PFSK-1 (cell line): ENCODE measurements around the gene TNS3.

ENCODE experiments used
- FOXP2 ChIP-seq: optimal IDR thresholded peaks from 2 replicates; pipeline ENCODE3; 2011; ENCODE audit warnings: borderline replicate concordance, control low read depth, inconsistent platforms; ENCODE audit not compliant: insufficient read depth; ENCODE audit errors: extremely low read length, extremely low read depth
- POLR2AphosphoS5 ChIP-seq: IDR thresholded peaks from 2 replicates; pipeline ENCODE4 v1.6.1; 2012; ENCODE audit warnings: low read depth, mild to moderate bottlenecking, control low read depth, low read length, moderate library complexity
- SIN3A ChIP-seq: IDR thresholded peaks from 2 replicates; pipeline ENCODE4 v1.6.1; 2012; ENCODE audit warnings: mild to moderate bottlenecking, low read length, moderate library complexity, borderline replicate concordance; ENCODE audit not compliant: insufficient read depth
- TAF1 ChIP-seq: IDR thresholded peaks from 2 replicates; pipeline ENCODE4 v1.6.1; 2012; ENCODE audit warnings: low read length, control low read depth, borderline replicate concordance; ENCODE audit not compliant: insufficient read depth
- TF ChIP-seq, protein P1 (sequence below), 2 experiments: IDR thresholded peaks; 2 replicates each; pipeline versions ENCODE4 v1.6.1 to v1.8.0; 2011 to 2012; ENCODE audit warnings: low read depth in 2 of 2, low read length in 2 of 2, control low read depth in 1 of 2, inconsistent platforms in 1 of 2, mild to moderate bottlenecking in 1 of 2, moderate library complexity in 1 of 2; ENCODE audit not compliant: insufficient read depth in 1 of 2

TNS3 gene

DNA sequence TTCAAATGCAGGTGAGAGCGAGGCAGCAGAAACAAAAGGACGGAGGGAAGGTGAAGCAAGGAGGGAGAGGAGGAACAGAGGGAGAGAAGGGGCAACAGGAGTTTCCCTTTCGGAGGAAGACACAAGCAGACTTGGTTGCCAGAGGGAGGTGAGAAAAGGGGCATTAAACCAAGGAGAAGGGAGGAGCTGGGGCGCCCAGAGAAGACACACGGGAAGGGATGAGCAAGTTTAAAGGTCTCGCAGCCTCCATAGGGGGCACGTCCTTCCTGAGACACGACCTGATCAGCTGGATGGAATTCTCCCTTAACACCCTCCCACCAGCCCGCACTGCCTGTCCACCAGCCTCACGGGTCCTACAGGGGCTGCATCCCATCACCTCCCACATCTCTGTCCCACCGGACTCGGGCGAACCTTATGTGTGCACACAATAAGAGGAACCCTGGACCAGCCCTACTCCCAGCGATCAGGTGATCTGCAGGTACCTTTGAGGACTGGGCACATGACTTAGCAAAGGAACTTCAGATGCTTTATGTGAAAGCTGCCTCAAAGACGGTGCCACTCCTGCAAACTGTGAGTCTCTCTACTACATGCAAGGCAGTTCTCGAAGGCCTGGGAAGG lies 251.2 kb downstream of the TNS3 start:
- TF ChIP-seq POLR2AphosphoS5 (no peak), TAF1 (no peak), SIN3A (no peak), FOXP2 (no peak)
- TF ChIP-seq, protein P1, sequence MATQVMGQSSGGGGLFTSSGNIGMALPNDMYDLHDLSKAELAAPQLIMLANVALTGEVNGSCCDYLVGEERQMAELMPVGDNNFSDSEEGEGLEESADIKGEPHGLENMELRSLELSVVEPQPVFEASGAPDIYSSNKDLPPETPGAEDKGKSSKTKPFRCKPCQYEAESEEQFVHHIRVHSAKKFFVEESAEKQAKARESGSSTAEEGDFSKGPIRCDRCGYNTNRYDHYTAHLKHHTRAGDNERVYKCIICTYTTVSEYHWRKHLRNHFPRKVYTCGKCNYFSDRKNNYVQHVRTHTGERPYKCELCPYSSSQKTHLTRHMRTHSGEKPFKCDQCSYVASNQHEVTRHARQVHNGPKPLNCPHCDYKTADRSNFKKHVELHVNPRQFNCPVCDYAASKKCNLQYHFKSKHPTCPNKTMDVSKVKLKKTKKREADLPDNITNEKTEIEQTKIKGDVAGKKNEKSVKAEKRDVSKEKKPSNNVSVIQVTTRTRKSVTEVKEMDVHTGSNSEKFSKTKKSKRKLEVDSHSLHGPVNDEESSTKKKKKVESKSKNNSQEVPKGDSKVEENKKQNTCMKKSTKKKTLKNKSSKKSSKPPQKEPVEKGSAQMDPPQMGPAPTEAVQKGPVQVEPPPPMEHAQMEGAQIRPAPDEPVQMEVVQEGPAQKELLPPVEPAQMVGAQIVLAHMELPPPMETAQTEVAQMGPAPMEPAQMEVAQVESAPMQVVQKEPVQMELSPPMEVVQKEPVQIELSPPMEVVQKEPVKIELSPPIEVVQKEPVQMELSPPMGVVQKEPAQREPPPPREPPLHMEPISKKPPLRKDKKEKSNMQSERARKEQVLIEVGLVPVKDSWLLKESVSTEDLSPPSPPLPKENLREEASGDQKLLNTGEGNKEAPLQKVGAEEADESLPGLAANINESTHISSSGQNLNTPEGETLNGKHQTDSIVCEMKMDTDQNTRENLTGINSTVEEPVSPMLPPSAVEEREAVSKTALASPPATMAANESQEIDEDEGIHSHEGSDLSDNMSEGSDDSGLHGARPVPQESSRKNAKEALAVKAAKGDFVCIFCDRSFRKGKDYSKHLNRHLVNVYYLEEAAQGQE (IDR thresholded peaks at IDR 0.05; ENCODE audit: insufficient read depth in 1 of 2, low read depth in 2 of 2, low read length in 2 of 2) = no peak

DNA sequence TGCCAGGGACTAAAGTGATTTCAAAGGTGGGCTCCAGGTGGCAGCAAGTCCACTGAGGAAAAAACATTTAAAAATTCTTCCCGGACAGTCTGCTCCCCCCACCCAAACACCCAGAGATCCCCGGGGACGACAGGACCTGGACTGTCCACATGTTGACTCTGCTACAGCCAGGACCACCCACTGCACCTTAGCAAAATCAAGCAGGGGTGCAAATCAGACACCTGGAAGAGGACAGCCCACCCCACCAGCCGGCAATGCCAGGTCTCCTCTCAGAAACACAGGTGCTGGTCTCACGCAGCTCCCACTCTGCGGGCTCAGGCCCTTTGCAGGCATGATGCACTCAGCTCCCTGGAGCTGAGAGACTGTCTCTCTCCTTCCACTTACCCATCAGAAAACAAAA lies 251.9 kb downstream of the TNS3 start:
- TF ChIP-seq SIN3A (no peak), FOXP2 (no peak), TAF1 (no peak), POLR2AphosphoS5 (no peak)
- TF ChIP-seq, protein P1 (IDR thresholded peaks at IDR 0.05; ENCODE audit: insufficient read depth in 1 of 2, low read depth in 2 of 2, low read length in 2 of 2) = no peak

DNA sequence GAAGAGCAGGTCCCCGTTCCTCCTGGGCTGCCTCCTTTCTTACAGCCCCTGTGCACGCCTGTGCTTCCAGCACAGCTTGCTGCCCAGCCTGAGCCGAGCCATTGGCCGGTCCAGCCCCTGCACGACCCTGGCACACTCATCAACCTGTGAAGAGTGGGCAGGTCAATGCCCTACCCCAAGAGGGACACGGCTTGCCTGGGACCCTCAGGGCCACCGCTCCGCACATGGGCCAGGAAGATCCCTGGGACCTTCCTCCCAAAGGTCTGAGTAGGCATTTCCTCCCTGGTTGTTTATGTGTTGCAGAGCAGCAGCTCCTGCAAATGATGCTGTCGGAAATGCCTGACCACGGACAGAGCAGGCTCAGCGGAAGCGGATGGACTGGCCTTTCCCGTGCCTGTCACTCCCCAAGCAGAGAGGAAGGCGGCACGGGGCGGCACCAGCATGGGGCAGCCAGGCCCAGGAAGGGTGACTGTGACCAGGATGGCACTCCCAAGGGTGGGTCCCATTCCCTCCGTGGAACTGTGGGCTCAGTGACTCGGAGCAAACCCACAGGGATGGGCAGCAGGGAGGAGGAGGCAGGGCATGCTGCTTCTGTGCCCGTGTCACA lies 252.5 kb downstream of the TNS3 start:
- TF ChIP-seq TAF1 = no peak
- TF ChIP-seq FOXP2 = peak; percentile 100
- TF ChIP-seq, protein P1 (IDR thresholded peaks at IDR 0.05; ENCODE audit: insufficient read depth in 1 of 2, low read depth in 2 of 2, low read length in 2 of 2) = peak; percentile 48 to 57; a peak in 1 of 4 replicates
- no peak for TF ChIP-seq SIN3A
- TF ChIP-seq POLR2AphosphoS5 = no peak

DNA sequence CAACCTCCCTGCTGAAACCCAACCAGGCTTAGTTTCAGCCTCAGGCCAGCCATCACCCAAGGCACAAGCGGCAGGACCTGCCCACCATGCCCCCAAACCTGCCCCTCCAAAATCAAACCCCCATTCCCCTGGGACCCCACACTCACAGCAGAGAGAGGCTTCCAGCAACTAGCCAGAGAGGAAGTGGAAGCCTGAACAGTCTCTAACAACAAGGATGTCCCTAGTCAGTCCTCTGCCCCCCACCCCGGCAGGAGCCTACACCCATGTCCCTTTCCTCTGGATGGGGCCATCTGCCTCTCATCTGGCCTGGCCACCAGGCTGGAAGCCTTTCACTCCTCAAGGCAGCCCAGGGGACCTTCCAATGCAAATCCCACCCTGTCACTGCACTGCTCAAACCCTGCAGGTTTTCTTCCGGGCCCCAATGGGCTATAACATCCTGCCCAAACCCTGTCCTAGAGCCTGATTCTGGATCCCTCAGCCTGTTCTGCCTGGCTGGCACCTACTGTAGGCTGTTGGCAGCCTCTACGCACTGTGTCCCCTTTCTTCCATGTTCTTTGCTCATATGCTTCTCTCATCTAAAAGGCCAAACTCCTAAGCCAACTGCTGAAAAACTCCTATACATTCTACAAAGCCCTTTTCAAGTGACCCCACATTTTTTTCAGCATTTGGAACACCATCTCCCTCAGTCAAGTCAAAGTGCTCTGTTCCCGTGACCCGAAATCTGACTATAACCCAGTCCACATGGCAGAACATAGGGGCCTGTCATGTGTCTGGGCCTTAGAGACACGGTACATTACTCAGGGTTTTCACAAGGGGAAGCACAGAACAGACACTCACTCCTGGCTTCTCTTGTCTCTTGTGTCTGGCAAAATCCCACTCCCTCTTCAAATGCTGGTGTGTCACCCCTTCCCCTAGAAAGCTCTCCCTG lies 253.3 kb downstream of the TNS3 start:
- no peak for TF ChIP-seq SIN3A
- TF ChIP-seq, protein P1 (IDR thresholded peaks at IDR 0.05; ENCODE audit: insufficient read depth in 1 of 2, low read depth in 2 of 2, low read length in 2 of 2) = no peak
- no peak for TF ChIP-seq TAF1
